ENCODE results near the gene MICALL2.
A peak's percentile ranks its signal among the peaks of the same experiment; 100 is the strongest.
"Not testable (repeated sequence)": the region's sequence is repeated elsewhere in the genome, so short reads cannot be mapped to it uniquely, and the experiment has no call there.

The MICALL2 gene

GRCh38 chr7:1447551-1448244 is 11.6 kb downstream of the MICALL2 start:
- no peak for DNase-seq (ENCODE audit: low spot score)

GRCh38 chr7:1447112-1447511 is 12.2 kb downstream of the MICALL2 start:
- DNase-seq (ENCODE audit: low spot score), result no peak

- DNase-seq (ENCODE audit: low spot score), result peak; percentile 42
These were observed 12.6 kb downstream of the MICALL2 start for GRCh38 chr7:1446620-1447032.

- DNase-seq (ENCODE audit: low spot score), result not testable (repeated sequence)
These were observed 13.2 kb downstream of the MICALL2 start for GRCh38 chr7:1446026-1446425.

- DNase-seq (ENCODE audit: low spot score), result no peak
These were observed 13.9 kb downstream of the MICALL2 start for GRCh38 chr7:1445341-1445740.

- DNase-seq (ENCODE audit: low spot score), result no peak
These were observed 14.3 kb downstream of the MICALL2 start for GRCh38 chr7:1444925-1445322.

- DNase-seq (ENCODE audit: low spot score), result no peak
These were observed 14.9 kb downstream of the MICALL2 start for GRCh38 chr7:1444214-1444924.

- DNase-seq (ENCODE audit: low spot score), result not testable (repeated sequence)
These were observed 15.6 kb downstream of the MICALL2 start for GRCh38 chr7:1443587-1444200.

- peak; percentile 38 for DNase-seq (ENCODE audit: low spot score)
These were observed 16.7 kb downstream of the MICALL2 start for GRCh38 chr7:1442355-1443124.

GRCh38 chr7:1441615-1442354 is 17.5 kb downstream of the MICALL2 start:
- DNase-seq (ENCODE audit: low spot score), result no peak

- no peak for DNase-seq (ENCODE audit: low spot score)
These were observed 18.6 kb downstream of the MICALL2 start for GRCh38 chr7:1440620-1441019.

GRCh38 chr7:1439373-1440363 is 19.6 kb downstream of the MICALL2 start:
- DNase-seq (ENCODE audit: low spot score), result no peak

GRCh38 chr7:1438821-1439220 is 20.4 kb downstream of the MICALL2 start:
- DNase-seq (ENCODE audit: low spot score), result no peak

- no peak for DNase-seq (ENCODE audit: low spot score)
These were observed 21.1 kb downstream of the MICALL2 start for GRCh38 chr7:1438208-1438607.

GRCh38 chr7:1437155-1437880 is 22.0 kb downstream of the MICALL2 start:
- no peak for DNase-seq (ENCODE audit: low spot score)

GRCh38 chr7:1436608-1437007 is 22.7 kb downstream of the MICALL2 start:
- no peak for DNase-seq (ENCODE audit: low spot score)

- no peak for DNase-seq (ENCODE audit: low spot score)
These were observed 24.2 kb downstream of the MICALL2 start for GRCh38 chr7:1434891-1435670.

GRCh38 chr7:1434165-1434718 is 25.0 kb downstream of the MICALL2 start:
- DNase-seq (ENCODE audit: low spot score), result no peak

All from NAMALWA (cell line).